IMR-90 (cell line): ENCODE results near the gene PAAF1. TPM values are rescaled to one million over a fixed set of nuclear protein-coding genes. Genes with fewer than 3 reads are reported as not detected.

ENCODE experiments used
- ATAC-seq: fragments of 200-7000 bp; cut with Tn5 transposase; 2 replicates; pipeline ENCODE4 v1.9.1; 2020; ENCODE audit warnings: low read depth, mild to moderate bottlenecking, moderate library complexity
- BruUV-seq: library from RNA; stranded (reverse); fragments of 400-500 nt; replicated peaks from 2 replicates; lab custom pipeline; 2021; lab: Mats Ljungman, UMichigan
- CTCF ChIA-PET: fragments of 300-600 bp; formaldehyde crosslinking; extraction: SDS; loops from one replicate; lab custom pipeline; 2021; ENCODE audit warnings: antibody characterized with exemption; lab: Yijun Ruan, JAX
- POLR2A ChIA-PET: fragments of 300-600 bp; sonication (Branson Sonifier 250); formaldehyde crosslinking; loops from one replicate; lab custom pipeline; 2022; ENCODE audit warnings: antibody characterized with exemption; ENCODE audit not compliant: unreplicated experiment; lab: Charles Lee
- DNase-seq: peaks from one replicate; pipeline ENCODE4 v3.0.0; 2013
- H2AFZ ChIP-seq: replicated peaks from 2 replicates; pipeline ENCODE3; 2013; ENCODE audit warnings: low read length, mild to moderate bottlenecking; ENCODE audit not compliant: poor library complexity
- H2AK5ac ChIP-seq: 2 replicates; pipeline ENCODE4 v1.6.1; 2013; ENCODE audit warnings: low read depth, low read length, inconsistent platforms
- H2AK9ac ChIP-seq: replicated peaks from 2 replicates; pipeline ENCODE3; 2013; ENCODE audit warnings: mild to moderate bottlenecking, low read depth, low read length, moderate library complexity; ENCODE audit not compliant: poor library complexity
- H2BK120ac ChIP-seq: 2 replicates; pipeline ENCODE4 v1.6.1; 2013; ENCODE audit warnings: low read depth, low read length, inconsistent platforms
- H2BK15ac ChIP-seq: 3 replicates; pipeline ENCODE4 v1.6.1; 2013; ENCODE audit warnings: low read depth, low read length, inconsistent platforms
- H2BK20ac ChIP-seq: 2 replicates; pipeline ENCODE4 v1.6.1; 2013; ENCODE audit warnings: low read depth, mild to moderate bottlenecking, inconsistent platforms, low read length, moderate library complexity
- H2BK5ac ChIP-seq: 2 replicates; pipeline ENCODE4 v1.6.1; 2013; ENCODE audit warnings: mild to moderate bottlenecking, low read depth, low read length, inconsistent platforms; ENCODE audit not compliant: poor library complexity, severe bottlenecking
- H3K14ac ChIP-seq: replicated peaks from 2 replicates; pipeline ENCODE4 v1.6.1; 2013; ENCODE audit warnings: low read depth, low read length, inconsistent platforms
- H3K18ac ChIP-seq: 2 replicates; pipeline ENCODE4 v1.6.1; 2013; ENCODE audit warnings: low read depth, low read length, control low read depth
- H3K23ac ChIP-seq: 2 replicates; pipeline ENCODE4 v1.6.1; 2013; ENCODE audit warnings: low read depth, low read length, inconsistent platforms
- H3K27ac ChIP-seq: 2 replicates; pipeline ENCODE4 v1.5.1; 2013; ENCODE audit warnings: mild to moderate bottlenecking, control low read depth, low read length; ENCODE audit not compliant: insufficient read depth
- H3K27me3 ChIP-seq: 2 replicates; pipeline ENCODE4 v1.6.1; 2013; ENCODE audit warnings: low read length; ENCODE audit not compliant: control insufficient read depth, insufficient read depth
- H3K36me3 ChIP-seq: 2 replicates; pipeline ENCODE4 v1.6.1; 2013; ENCODE audit warnings: low read length, mixed read lengths; ENCODE audit not compliant: control insufficient read depth, insufficient read depth
- H3K4ac ChIP-seq: 2 replicates; pipeline ENCODE4 v1.6.1; 2013; ENCODE audit warnings: low read depth, low read length, inconsistent platforms
- H3K4me1 ChIP-seq: 2 replicates; pipeline ENCODE4 v1.6.1; 2013; ENCODE audit warnings: low read length, mixed read lengths; ENCODE audit not compliant: control insufficient read depth, insufficient read depth
- H3K4me2 ChIP-seq: 2 replicates; pipeline ENCODE4 v1.6.1; 2013; ENCODE audit warnings: low read depth, mild to moderate bottlenecking, control low read depth, low read length, moderate library complexity
- H3K4me3 ChIP-seq: 2 replicates; pipeline ENCODE4 v1.5.1; 2013; ENCODE audit warnings: low read depth, mild to moderate bottlenecking, control low read depth, low read length, moderate library complexity; ENCODE audit not compliant: insufficient read depth
- H3K56ac ChIP-seq: 2 replicates; pipeline ENCODE4 v1.6.1; 2013; ENCODE audit warnings: low read length, inconsistent platforms; ENCODE audit not compliant: insufficient read depth; ENCODE audit errors: extremely low read depth
- H3K79me1 ChIP-seq, 2 experiments: 2 replicates each; pipeline ENCODE4 v1.6.1; 2013; ENCODE audit warnings: low read length in 2 of 2, inconsistent platforms in 1 of 2, low read depth in 1 of 2
- H3K9ac ChIP-seq: 2 replicates; pipeline ENCODE4 v1.6.1; 2013; ENCODE audit warnings: low read depth, low read length, control low read depth
- H3K9me1 ChIP-seq: 2 replicates; pipeline ENCODE4 v1.6.1; 2013; ENCODE audit warnings: low read length, inconsistent platforms; ENCODE audit not compliant: insufficient read depth
- H3K9me3 ChIP-seq: 2 replicates; pipeline ENCODE4 v1.6.1; 2013; ENCODE audit warnings: low read length; ENCODE audit not compliant: control insufficient read depth, insufficient read depth
- H4K20me1 ChIP-seq: 2 replicates; pipeline ENCODE4 v1.6.1; 2013; ENCODE audit warnings: low read length, inconsistent platforms; ENCODE audit not compliant: insufficient read depth
- H4K5ac ChIP-seq: 2 replicates; pipeline ENCODE4 v1.6.1; 2013; ENCODE audit warnings: mild to moderate bottlenecking, low read depth, low read length, control low read depth
- H4K8ac ChIP-seq, 2 experiments: 2 replicates each; pipeline ENCODE4 v1.6.1; 2013; ENCODE audit warnings: low read depth in 2 of 2, low read length in 2 of 2, control low read depth in 1 of 2, inconsistent platforms in 1 of 2
- H4K91ac ChIP-seq: 2 replicates; pipeline ENCODE4 v1.6.1; 2013; ENCODE audit warnings: low read depth, low read length, inconsistent platforms; ENCODE audit not compliant: insufficient read depth
- BHLHE40 ChIP-seq: fragments of 150-350 bp; IDR thresholded peaks from 2 replicates; pipeline ENCODE4 v1.6.1; 2016; ENCODE audit warnings: mild to moderate bottlenecking, low read depth, low read length
- CEBPB ChIP-seq: IDR thresholded peaks from 2 replicates; pipeline ENCODE4 v1.6.1; 2012; ENCODE audit warnings: low read depth, low read length, improper control_type of control experiment
- WGBS, 2 experiments: methylation state at CpG; one replicate each; pipeline versions ENCODE4 v1.1.5 to v1.1.7; 2013; ENCODE audit warnings: missing lambda C conversion rate in 2 of 2; ENCODE audit not compliant: insufficient read length in 1 of 2; ENCODE audit errors: extremely low coverage in 2 of 2; 5-methylcytosine and 5-hydroxymethylcytosine counted together
- dilution Hi-C: fragments of 300-500 bp; cut with HindIII; formaldehyde crosslinking; loops from one replicate; pipeline ENCODE4 v1.14.3; 2018; ENCODE audit warnings: low sequenced_read_pairs; ENCODE audit not compliant: unreplicated experiment
- in situ Hi-C: fragments of 300-500 bp; cut with MboI; formaldehyde crosslinking; loops from 3 replicates; pipeline ENCODE4 v1.14.3; 2019; ENCODE audit warnings: low sequenced_read_pairs, inconsistent platforms, mixed read lengths
- intact Hi-C: fragments of 100-400 bp; cut with micrococcal nuclease; formaldehyde crosslinking; loops from 2 replicates; pipeline ENCODE4 v1.10.0; 2022
- polyA plus RNA-seq, 3 experiments: library from polyadenylated mRNA; depleted of rRNA; stranded (reverse); fragments of >200 nt; gene quantifications; 2 replicates each; pipeline ENCODE4 v1.2.3, GENCODE V29; 2012; ENCODE audit warnings: low replicate concordance in 1 of 3
- total RNA-seq: library from RNA; depleted of rRNA; stranded (reverse); fragments of >200 nt; gene quantifications from 2 replicates; pipeline ENCODE4 v1.2.3, GENCODE V29; 2012

PAAF1 gene
- total and polyA plus RNA-seq, 2 of the 4 experiments (the other 2 are of a cell fraction): 15.1 to 16.4 TPM

DNA sequence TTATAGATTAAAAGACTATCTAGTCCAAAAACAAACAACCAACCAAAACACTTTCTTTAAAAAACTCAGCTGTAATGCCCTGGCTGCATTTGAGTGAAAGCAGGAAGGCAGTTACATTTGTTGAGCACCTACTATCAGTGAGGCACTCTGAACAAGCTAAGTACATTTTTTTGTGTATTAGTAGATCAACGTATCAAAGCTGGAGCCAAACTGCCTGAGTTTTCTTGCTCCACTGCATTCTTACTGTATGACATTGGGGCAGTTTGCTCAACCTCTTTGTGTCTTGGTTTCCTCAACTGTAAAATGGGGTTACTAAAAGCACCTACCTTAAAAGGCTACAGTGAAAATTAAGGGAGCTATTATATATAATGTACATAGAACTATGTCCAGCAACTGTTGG is 22.1 kb upstream of the PAAF1 start:
- peak; percentile 59 for DNase-seq

More for the DNA sequence above, 22.1 kb upstream of the PAAF1 start:
- H2AK5ac ChIP-seq: no peak overlapping the region
- no peak overlapping the region for H4K8ac ChIP-seq
- ChIA-PET POLR2A (interaction anchor here (0.6 kb wide), 1 partner anchor 61 kb away, joined by 18 read pairs; no protein-coding TSS in a partner anchor), CTCF (interaction anchor here (0.9 kb wide), 1 partner anchor 12 kb away, joined by 3 read pairs; no protein-coding TSS in a partner anchor)
- H2AFZ ChIP-seq: no peak overlapping the region
- H3K9me1 ChIP-seq: no peaks in the 10 kb centered on the region
- no peak overlapping the region for H4K91ac ChIP-seq
- no peaks in the 10 kb centered on the region for H3K27me3 ChIP-seq
- H3K9me3 ChIP-seq: no peaks in the 10 kb centered on the region
- TF ChIP-seq CEBPB (peak; percentile 47; the same call in 1 of the 2 replicates), BHLHE40 (no peak)
- H3K56ac ChIP-seq: no peak overlapping the region
- H3K9ac ChIP-seq: no peak overlapping the region
- WGBS, 2 experiments: no CpG with 5 or more reads among the region's 1 CpG
- no peak overlapping the region for H3K18ac ChIP-seq
- H2BK120ac ChIP-seq: no peak overlapping the region
- H2BK5ac ChIP-seq: no peak overlapping the region
- dilution Hi-C loops (no loop called here), in situ Hi-C loops (no loop called here), intact Hi-C loops (loop anchor here (5.0 kb wide), 1 partner anchor 37 kb away; no protein-coding TSS in a partner anchor)
- no peak overlapping the region for H3K4ac ChIP-seq
- H3K36me3 ChIP-seq: no peaks in the 10 kb centered on the region
- H3K23ac ChIP-seq: no peak overlapping the region
- H2BK15ac ChIP-seq: no peak overlapping the region
- H3K4me3 ChIP-seq: no peak overlapping the region
- peak; percentile 57 for ATAC-seq
- no peak overlapping the region for H2AK9ac ChIP-seq
- H2BK20ac ChIP-seq: no peak overlapping the region
- no peak overlapping the region for H4K5ac ChIP-seq
- H3K27ac ChIP-seq: no peak overlapping the region
- no peak overlapping the region for H3K14ac ChIP-seq
- no peaks in the 10 kb centered on the region for H4K20me1 ChIP-seq
- no peak overlapping the region for H3K4me2 ChIP-seq
- no peaks in the 10 kb centered on the region; a peak in 1 of 4 replicates for H3K79me1 ChIP-seq
- H3K4me1 ChIP-seq: no peaks in the 10 kb centered on the region
- no TSS peak for BruUV-seq
